GM19193 (cell line): ENCODE data around the gene FOSL2.

Experiments used
- POLR2A ChIP-seq: IDR thresholded peaks from 4 replicates; pipeline ENCODE4 v1.6.1; 2011; ENCODE audit not compliant: insufficient read depth, insufficient read length; ENCODE audit errors: extremely low read depth

Gene FOSL2

DNA sequence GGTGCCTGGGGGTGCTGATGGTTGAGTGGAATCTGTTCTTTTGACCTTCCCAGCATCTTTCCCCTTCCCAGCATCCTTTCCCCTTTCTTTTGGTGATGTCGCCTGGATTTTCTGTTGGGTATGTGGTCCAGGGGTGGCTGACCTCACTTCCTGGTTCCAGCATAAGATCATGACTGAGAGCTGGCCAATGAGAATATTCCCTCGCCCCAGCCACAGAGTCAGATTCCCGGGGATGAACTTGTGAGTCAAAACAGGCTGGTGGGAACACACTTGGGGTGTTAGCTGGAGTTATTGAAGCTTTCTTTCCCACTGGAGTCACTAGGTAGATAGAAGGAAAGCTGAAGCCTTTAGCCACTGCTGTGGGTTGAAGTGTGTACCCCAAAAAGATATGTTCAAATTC is 28.0 kb upstream of the FOSL2 start:
- TF ChIP-seq POLR2A = no peak

GRCh38 chr2:28365158-28365557 is 27.5 kb upstream of the FOSL2 start:
- TF ChIP-seq POLR2A = no peak

GRCh38 chr2:28366149-28366495 is 26.5 kb upstream of the FOSL2 start:
- no peak for TF ChIP-seq POLR2A

DNA sequence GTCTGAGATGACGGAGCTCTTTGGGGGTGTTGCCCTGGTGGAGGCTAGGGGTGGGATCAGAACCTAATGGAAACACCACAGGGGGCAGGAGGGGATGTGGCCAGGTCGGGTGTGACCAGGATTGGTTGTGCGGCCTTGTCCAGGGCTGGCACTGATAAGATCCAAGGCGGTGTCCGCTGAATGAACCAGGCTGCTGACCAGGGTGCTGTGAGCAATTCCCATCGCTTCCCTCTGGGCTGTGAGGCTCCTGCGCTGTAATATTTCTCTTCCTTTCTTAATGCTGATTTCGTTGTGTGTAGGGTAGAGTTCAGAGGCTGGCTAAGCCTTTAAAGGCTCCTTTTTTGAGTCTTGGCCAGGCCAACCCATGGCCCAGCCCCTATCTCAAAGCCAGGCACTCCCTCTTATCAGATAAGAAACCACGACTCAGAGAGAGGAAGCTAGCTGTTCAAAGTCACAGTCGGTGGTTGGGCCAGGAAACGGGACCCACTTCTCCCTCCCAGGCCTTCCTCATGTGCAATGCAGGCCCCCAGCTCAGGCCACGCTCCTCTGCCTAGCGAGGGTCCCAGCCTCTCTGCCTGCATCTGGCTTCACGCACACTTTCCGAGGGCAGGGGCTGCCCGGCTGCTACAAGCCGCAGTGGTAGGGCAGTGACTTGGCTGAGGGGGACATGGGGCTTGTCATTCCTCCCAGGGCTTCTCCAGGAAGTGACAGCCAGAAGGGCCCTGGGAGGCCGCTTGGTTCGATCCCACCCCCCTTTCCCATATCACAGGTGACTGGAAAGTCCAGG is 26.0 kb upstream of the FOSL2 start:
- no peak for TF ChIP-seq POLR2A

GRCh38 chr2:28367667-28368356 is 24.8 kb upstream of the FOSL2 start:
- no peak for TF ChIP-seq POLR2A

GRCh38 chr2:28368357-28368798 is 24.3 kb upstream of the FOSL2 start:
- TF ChIP-seq POLR2A = no peak

DNA sequence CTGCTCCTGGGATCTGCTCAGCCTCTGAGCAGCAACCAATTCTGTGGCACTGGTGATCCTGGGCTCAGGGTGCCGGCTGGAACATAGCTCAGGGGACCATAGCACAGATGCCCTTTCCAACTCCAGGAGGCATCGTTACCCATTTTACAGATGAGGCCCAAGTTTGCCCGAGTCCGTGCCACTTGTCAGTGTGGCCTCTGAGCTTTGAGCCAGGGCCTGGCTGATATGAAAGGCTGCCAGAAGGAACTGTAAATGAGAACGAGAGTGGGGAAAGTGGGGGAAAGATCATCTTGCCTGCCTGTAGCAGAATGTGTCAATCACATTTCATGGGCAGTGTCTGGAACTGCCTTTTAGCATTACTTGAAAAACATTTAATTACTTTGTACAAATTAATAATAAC is 23.3 kb upstream of the FOSL2 start:
- no peak for TF ChIP-seq POLR2A

- TF ChIP-seq POLR2A = no peak
These were observed 22.3 kb upstream of the FOSL2 start for GRCh38 chr2:28370354-28370753.

GRCh38 chr2:28373854-28374253 is 18.8 kb upstream of the FOSL2 start:
- TF ChIP-seq POLR2A = no peak

GRCh38 chr2:28374331-28374730 is 18.3 kb upstream of the FOSL2 start:
- TF ChIP-seq POLR2A = no peak

DNA sequence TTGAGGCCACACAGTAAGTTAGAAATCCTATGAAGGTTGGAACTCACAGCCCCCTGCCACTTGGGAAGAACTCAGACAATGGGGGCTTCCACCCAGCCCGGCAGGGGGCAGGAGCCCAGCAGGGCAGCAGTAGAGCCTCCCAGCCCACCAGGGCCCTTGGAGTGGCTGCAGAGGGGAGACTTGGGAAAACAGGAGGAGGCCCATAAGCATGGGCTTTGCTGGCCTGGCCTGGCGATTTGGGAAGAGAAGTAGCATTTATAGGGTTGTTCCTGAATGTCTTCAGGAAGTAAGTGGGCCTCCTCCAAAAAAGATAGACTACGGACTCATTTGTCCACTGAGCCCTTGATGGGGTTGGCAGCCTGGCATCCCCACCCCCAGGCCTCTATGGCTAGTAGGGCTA is 17.4 kb upstream of the FOSL2 start:
- no peak for TF ChIP-seq POLR2A

- TF ChIP-seq POLR2A = no peak
These were observed 16.7 kb upstream of the FOSL2 start for GRCh38 chr2:28375742-28376631.

DNA sequence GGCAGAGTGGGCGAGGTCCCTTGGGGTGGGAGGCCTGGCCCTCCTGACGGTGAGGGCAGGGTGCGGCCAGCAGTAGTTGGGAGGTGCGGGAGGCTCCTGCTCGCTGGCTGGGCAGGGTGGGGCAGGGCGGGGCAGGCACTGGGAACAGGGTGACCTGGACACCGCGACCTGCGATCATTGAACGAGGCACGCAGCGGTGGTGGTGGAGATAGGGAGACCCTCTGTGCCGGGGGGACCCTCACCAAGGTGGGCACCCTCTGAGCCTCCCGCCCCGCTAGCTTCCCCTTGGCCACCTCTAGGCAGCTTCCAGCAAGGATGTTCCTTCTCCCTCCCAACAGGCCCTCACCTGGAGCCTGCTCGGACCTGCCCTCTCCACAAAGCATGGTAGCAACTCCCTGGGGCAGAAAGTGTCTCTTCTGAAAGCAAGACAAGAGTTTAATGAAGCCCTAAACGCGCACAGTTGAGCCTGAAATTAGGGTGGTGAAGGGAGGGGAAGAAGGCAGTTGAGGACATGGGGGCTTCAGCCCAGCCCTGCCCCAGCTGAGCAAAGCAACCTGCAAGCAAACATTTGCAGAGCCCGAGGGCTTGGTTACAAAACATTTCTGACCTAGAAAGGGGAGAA is 15.4 kb upstream of the FOSL2 start:
- no peak for TF ChIP-seq POLR2A

- TF ChIP-seq POLR2A = no peak
These were observed 14.5 kb upstream of the FOSL2 start for GRCh38 chr2:28377984-28378678.
